IPS DF 4.7 (cell line): ENCODE measurements around the gene AMBP.

Experiments
- DNase-seq: peaks from one replicate; pipeline ENCODE4 v3.0.0-alpha.2; 2013; ENCODE audit warnings: low spot score; ENCODE audit errors: extremely low read depth

AMBP gene

DNA sequence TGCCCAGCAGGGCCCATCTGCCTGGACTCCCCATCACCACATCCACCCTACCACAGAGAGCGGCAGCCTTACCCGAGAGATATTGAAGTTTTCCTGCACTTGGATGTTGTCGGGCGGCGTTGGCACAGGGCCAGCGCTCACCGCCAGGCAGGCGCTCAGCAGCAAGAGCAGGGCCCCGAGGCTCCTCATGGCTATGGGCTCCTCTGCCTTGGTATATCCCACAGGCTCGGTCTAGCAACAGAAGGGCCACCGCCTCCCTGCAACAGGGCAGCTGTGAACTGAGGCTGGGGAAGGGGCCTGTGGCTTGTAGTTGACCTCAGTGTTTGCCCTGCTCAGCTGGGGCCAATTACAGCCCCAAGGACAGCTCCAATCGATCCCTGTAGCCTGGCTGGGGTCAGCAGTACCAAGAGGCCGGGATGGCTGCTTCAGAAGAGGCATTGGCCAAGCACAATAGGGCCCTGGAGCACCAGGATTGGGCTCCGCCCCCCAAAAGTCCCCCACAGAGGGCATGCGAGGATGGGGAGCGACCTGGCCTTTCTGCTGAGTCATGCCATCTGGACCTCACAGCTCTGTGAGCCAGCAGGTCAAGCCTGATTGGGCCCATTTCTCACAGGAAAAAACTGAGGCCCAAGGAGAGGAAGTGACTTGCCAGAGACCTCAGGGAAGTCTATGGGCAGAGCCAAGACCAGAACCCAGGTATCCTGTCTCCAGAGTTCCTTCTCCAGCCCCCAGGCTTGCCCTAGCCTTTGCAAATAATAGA, at the start of gene AMBP:
Gene AMBP (minus strand): TSS at position 280 of the 760 bp plus-strand sequence. CDS start 91 bp downstream, at position 189.
- DNase-seq: no peak

DNA sequence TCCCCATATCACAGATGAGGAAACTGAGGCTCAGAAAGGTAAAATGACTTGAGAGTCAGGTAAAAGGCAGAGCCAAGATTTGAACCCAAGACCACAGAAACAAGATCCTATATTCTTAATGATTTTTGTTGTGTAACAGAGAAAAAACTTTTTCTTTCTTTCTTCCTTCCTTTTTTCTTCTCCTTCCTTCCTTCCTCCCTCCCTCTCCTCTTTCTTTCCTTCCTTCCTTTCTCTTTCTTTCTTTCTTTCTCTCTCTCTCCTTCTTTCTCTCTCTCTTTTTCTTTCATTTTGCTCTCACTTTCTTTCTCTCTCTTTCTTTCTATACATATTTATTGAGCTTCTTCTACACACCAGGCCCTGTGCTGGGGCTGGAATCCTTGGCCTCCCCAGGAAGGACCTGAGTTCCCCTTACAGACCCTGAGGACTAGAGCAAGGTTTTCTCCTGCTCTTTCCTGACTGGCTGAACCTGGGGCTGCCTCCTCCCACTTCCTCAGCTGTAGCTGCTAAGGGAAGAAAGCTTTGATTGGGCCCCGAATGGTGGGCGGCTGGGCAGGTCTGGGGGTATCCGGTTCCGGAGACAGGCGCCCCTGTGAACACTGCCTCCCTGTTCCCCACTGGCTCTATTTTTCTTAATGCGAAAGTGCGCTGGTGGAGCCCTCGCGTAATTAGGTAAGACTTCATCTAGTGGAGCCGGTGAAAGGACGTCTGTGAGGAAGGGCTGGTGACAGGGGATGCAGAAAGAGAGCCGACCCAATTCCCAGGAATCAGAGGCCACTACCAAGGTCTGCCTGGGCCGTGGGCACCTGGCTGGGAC, 48.4 kb upstream of the AMBP start:
- DNase-seq: no peak

DNA sequence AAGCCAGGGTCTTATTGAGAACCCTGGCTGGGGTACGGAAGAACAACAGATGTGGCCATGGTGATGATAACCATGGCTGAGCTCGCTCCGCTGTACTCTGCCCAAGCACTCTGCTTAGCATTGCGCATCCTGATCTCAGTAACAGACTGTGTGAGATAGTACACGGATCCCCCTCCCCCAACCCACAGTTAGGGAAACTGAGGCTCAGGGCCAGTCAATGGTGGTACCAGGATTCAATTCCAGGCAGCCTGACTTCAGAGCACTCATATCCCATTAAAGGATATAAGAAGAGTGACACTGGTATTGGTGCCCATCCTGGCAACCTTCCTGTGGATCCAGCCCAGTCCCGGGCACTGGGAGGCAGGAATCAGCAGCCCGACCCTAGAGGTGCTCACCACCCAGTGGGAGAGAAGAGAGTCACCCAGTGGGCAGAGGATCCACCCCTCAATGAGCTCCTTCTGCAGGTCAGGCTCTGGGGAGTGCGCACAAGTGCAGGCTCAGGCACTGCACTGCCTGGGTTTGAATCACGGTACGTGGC, 47.4 kb upstream of the AMBP start:
- DNase-seq: no peak

DNA sequence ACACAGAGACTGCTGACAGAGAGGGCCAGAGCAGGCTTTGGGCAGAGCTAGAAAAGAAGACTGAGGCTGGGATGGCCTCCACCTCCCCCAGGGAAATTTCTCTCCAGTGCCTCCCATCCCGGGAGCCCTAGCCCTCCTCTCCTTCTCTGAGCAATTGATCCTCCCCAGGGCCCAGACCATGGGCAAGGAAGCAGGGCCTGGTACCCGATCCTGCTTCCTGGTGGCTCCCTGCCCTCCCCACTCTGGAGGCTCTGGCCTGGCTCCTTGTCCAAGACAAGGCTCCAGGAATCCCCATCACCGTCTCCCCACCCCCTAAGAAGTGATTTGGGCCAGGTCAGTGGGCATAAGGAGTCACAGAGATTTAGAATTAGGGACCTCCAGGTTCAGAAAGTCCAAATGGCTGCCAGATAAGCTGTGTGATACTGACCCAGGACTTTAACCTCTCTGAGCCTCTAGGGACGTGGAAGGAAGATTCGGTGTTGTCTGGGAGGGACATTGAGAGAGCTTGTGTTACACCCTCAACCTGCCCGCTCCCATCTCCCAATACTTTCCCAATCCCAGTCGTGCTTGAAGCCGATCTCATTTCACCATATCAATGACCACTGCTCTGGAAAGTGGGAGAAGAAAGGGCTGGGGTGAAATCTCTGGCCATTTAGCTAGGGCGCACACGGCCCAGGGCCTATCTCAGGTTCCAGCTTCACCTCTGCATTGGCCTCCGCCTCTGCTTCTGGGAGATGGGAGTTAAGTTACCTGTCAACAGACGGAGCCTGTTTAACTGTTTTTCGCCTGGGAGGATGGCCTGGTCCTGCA, 46.8 kb upstream of the AMBP start:
- DNase-seq: no peak

DNA sequence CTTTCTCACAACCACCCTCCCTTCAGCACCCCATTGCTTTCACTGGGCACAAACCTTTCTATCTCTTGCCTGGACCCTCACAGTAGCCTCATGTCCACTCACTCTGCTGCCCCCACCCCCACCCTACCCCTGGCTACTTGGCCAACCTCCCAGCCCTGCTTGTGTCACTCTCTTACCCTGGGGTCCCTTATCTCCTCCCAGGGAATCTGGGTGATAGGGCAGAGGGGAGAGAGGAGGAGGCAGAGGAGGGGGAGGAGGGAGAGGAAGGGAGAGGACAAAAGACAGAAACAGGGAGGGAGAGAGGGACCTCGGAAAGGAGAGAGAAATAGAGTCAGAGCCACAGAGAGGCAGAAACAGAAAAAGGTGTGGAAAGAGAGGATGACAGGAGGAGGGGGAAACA, 46.0 kb upstream of the AMBP start:
- DNase-seq: no peak

DNA sequence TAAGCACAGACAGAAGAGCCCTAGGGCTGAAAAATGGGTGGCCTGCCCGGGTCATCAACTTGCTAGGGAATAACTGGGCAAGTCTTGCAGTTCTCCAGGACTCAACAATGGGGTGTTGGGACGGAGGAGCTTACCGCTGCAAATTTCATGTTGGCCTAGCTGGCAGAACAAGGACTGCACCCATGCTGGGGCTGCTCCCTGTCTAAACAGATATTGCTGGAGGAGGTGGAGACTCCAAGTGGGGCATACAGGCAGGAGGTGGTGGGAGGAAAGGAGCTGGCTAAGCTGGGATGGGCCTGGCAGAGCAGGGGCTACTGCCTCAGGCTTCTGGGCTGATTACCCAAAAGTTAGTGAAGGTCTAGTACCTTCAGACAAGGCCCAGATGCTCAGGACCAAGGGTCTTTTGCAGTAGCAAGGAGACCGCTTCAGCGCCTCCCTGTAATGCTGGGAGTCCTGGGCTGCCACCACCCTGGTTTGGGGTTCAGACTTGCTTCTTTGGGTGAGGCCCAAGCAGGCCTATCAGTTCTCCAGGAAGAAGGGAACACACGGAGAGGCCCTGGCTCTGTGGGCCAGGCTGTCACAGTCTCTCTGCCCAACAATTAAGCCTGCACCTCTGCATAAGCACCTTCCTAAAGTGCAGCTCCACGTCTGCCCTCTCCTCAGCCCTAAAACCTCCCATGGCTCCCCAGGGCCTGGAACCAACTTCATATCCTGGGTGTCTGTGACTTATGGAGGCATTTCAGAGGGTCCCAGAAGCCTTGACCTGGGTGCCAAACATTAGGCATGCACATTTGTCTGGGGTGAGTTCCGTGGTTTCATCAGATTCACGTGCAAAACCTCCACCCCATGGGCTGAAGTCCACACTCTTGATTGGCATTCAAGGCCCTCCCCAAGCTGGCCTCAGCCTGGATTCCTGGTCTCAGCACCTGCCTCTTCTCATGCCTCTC, 45.2 kb upstream of the AMBP start:
- DNase-seq: no peak

DNA sequence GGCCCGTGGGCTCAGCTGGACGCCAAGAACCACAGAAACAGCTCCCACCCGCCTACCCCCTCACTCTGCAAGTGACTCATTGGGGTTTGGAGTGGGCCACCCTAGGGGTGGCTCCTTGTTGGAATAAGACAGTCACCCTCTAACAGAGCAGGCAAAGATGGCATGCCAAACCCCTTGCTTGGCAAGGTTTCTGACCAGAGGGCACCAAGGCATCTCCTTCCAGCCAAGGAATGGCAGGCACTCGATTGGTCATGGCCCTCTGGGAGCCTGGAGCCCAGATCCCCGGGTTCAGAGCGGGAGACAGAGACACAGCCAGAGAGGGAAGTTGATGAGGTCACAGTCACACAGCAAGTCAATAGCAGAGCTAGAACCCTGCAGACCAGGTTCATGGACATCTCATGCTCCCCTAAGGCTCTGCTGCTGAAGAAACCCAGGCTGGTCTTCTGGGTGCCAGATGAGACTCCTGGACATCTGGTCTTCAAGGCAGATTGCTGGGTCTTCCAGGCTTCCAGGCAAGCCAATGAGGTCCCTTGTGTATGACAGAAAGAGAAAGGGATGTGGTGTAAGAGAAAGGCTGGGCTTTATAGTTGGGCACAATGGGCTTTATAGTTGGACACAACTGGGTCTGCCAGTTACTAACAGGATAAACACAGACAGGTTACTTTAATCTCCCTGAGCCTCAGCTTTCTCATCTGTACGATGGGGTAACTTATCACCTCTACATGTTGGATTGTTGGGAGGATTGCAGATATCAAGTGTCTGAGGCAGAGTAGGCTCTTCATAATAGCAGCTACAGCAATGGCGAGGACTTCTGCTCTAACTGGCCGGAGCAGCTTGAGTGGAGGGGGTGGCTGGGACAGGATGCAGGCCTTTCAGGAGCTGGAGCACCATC, 44.3 kb upstream of the AMBP start:
- DNase-seq: no peak

DNA sequence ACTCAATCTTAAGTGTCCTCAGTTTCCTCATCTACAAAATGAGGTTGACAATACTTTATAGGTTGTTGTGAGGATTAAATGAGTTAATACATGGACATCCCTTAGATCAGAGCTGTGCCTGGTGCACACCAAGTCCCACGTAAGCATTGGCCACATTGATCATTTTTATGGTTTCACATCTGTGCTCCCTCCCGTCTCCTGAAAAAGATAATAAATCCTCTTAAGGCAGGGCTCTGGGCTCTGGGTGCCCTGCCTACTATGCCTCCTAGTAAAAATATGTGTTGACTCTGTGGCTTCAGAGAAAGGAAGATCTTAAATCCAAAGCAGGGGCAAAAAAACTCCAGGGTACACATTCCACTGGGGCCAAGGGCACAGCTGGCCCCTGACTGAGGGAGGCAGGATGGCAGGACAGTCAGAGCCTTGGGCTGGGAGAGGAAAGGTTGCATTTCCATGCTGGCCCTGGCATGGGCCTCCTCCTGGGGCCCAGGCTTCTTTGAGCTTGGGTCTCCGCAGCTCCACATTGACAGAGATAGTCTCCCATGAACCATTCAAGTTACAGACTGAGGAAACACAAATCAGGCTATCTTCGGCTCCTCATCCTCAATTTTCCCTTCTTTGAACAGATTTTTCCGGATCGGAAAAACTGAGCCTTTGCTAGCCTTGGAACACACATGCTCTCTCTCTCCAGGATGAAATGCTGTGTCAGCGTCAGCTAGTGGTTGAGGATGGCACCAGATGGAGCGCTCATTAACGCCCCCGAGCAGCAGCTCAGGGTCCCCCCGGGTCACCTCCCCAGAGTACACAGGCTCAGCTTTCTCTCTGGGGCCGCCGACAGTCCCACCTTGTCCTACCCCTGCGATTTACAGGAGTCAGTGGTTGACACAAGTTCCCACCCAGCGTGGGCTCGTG, 43.4 kb upstream of the AMBP start:
- no peak for DNase-seq

DNA sequence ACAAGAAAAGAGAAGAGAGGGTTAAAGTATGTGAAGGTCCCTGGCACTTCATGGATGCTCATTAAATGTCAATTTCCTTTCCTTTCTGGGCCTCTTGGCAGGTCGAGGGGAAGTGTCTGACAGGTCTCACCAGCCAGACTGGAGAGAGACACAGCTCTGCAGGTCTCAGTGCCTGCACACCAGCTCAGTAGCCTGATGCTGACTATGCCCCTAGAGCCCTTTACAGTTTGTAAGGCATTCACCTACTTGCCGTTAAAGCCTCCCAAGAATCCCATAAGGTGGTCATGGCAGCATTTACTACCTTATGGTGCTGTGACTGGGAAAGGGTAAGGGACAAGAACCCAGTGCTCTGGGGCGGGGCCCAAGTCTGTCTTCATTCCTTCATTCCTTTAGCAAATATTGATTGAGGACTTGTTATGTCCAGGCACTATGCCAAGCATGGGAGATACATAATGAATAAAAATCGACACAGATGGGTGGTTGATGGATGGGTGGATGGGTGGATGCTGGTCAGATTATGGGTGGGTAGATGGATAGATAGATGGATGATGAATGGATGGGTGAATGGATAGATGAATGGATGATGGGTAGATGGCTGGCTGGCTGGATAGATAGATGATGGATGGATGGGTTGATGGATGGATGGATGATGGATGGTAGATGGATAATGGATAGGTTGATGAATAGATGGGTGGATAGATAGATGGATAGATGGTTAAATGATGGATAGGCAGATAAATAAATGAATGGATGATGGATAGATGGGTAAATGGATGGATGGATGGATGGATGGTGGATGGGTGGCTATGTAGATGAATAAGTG, 42.3 kb upstream of the AMBP start:
- DNase-seq: no peak

DNA sequence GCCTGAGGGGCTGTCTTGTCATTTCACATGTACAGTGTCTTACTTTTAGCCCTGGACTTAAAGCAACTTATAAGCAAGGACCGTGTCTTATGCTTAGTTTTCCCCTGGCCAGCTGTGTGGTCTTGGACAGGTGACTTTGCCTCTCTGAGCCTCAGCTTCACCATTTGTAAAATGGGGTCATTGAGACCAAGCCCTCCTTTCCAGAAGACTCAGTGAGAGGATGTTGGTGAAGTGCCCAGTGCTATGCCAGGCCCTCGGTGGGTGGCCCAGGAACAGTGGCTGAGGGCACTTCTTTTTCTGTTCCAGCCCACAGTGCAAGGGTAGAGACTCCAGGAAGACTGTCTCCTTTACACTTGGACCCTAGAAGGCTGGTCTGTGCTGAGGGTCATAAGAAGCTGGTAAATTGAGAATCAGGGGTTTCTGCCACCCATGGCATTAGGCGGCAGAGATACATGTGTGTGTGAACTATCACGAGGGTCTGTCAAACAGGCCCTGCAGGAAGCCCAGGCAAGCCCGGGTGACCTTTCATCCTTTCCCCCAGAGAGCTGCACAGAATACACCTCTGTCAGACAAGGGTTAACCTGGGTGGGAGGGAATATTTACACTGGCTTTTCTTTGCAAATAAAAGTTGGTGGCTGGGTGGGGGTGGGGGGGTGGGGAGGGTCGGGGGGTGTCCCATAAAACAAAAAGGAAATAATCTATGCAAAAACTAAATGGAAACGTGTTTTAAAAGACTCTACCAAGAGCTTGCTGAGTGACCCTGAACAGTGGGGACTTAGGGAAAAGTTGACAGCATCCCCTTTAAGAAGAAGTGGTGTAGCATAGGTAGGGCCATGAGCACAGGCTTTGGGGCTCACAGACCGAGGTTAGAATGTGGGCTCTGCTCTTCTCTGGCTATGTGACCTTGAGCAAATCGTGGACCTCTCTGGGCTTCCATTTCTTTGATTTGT, 41.4 kb upstream of the AMBP start:
- DNase-seq: no peak

DNA sequence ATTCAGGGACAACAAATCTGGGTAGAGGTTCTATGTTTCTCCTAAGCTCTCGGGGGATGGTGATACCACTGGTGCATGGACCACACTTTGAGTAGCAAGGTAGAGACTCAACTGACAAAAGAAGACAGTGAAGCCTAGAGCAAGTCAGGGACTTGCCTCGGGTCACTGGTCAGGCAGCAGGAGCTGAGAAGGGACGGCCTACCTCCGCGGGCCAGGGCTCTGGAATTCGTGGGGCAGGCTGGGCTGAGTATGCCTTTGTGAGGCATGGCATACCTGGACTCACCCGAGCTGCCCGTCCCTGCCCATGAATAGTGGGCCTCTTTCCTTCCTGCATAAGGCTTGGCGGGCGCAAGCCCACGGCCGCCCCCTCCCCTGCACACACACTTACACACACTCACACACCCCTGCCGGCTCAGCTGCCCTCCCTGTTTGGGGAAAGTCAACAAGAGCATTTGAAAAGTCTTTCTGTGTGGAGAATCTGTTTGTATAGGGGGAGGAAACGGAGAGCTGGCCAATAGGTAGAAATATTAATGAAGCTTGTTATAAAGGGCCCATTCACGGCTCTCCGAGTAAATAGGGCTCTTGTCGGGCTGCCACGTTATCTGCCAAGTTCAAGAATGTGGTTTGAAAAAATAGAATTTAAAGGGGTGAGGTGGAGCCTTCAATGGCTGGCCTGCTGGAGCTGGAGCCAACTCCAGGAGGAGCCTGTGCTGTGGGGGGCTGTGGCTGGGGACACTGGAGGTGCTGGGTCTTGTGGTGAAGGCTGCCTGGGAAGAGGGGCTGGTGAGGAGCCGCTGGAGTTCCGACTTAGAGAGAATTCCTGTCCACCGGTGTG, 40.1 kb upstream of the AMBP start:
- DNase-seq: no peak

DNA sequence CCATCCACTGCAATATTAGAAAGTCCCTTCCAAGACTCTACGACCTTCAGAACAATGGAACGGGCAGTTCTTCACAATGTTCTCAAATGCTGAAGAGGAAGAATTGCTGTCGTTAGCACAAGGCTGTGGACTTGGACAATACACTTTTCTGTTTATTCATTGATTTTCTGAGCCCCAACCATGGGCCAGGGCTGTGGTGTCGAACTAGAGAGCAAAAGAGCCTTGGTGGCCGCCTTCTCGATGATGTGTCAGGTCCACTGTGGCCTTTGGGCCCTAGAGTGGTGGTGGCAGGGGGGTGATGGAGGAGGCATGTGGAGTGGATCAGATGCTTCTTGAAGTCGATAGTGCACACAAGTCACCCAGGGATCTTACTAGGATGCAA, 39.5 kb upstream of the AMBP start:
- no peak for DNase-seq

DNA sequence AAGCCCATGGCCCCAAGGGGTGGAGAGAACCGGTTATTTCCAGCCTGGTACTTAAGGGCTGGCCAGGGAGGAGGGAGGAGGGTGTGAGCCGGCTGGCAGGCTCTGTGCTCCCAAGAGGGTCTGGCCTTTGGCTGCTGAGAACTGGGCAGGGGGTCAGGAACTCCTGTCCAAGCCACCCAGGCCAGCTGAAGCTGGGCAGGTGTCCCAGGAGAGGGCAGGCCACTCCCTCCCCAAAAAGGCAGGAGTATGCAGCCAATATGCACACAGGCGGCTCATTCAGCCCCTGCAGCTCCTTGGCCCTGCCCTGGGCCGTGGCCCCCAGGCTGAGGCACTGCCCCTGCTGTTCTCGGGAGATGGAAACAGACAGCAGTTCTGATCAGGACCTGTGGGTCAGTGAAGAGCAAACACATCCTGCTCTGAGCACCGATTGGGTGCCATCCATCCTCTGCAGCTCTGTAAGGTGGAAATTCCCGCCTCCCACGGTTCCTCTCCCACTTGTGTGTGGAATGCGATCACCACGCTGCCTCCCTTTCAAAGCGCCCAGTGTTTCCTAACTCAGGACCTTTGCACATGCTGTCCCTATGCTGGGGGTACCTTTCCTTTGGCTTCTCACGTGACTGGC, 38.1 kb upstream of the AMBP start:
- DNase-seq: no peak

DNA sequence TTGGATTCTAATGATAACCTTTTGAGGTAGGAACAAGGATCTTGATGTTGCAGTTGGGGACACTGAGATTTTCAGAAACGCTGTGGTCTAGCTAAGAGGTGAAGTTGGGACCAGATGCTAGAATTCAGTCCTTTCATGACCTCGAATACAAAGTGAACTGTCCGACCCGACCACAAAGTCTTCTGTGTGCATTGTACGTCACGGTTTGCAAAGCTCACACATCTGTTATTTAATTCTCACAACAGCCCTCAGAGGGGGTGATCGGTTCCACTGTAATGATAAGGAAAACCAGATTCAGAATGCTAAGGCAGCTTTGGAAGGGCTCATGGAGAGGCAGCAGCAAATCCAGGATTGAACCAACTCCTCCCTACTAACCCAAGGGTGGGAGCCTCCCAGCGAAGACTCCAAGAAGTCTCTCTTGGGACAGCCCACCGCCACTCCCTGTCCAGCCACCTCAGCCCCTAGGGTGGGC, 37.6 kb upstream of the AMBP start:
- no peak for DNase-seq

DNA sequence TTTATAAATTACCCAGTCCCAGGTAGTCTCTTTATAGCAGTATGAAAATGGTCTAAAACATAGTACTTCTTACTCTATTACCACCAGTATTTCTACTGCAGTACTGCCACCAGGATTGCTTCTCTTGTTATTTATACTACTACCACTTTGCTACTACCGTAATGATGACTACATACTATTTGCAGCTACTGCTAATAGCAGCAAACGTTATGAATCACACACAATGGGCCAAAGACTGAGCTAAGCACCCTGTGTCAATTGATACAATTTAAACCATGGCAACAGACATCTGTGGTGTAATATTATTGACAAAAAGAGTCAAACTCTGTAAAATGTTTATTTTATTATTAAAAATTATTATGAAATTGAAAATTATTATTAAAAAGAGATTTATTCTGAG, 36.3 kb upstream of the AMBP start:
- DNase-seq: no peak
